IMR-90 (cell line): ENCODE data around the gene VBP1. TPM values are rescaled to one million over a fixed set of nuclear protein-coding genes. Genes with fewer than 3 reads are reported as not detected.

Source experiments
- ATAC-seq: fragments of 200-7000 bp; cut with Tn5 transposase; 2 replicates; pipeline ENCODE4 v1.9.1; 2020; ENCODE audit warnings: low read depth, mild to moderate bottlenecking, moderate library complexity
- BruUV-seq: library from RNA; stranded (reverse); fragments of 400-500 nt; replicated peaks from 2 replicates; lab custom pipeline; 2021; lab: Mats Ljungman, UMichigan
- CTCF ChIA-PET: fragments of 300-600 bp; formaldehyde crosslinking; extraction: SDS; loops from one replicate; lab custom pipeline; 2021; ENCODE audit warnings: antibody characterized with exemption; lab: Yijun Ruan, JAX
- POLR2A ChIA-PET: fragments of 300-600 bp; sonication (Branson Sonifier 250); formaldehyde crosslinking; loops from one replicate; lab custom pipeline; 2022; ENCODE audit warnings: antibody characterized with exemption; ENCODE audit not compliant: unreplicated experiment; lab: Charles Lee
- DNase-seq: peaks from one replicate; pipeline ENCODE4 v3.0.0; 2013
- H2AFZ ChIP-seq: replicated peaks from 2 replicates; pipeline ENCODE3; 2013; ENCODE audit warnings: low read length, mild to moderate bottlenecking; ENCODE audit not compliant: poor library complexity
- H2AK5ac ChIP-seq: 2 replicates; pipeline ENCODE4 v1.6.1; 2013; ENCODE audit warnings: low read depth, low read length, inconsistent platforms
- H2AK9ac ChIP-seq: replicated peaks from 2 replicates; pipeline ENCODE3; 2013; ENCODE audit warnings: mild to moderate bottlenecking, low read depth, low read length, moderate library complexity; ENCODE audit not compliant: poor library complexity
- H2BK120ac ChIP-seq: 2 replicates; pipeline ENCODE4 v1.6.1; 2013; ENCODE audit warnings: low read depth, low read length, inconsistent platforms
- H2BK15ac ChIP-seq: 3 replicates; pipeline ENCODE4 v1.6.1; 2013; ENCODE audit warnings: low read depth, low read length, inconsistent platforms
- H2BK20ac ChIP-seq: 2 replicates; pipeline ENCODE4 v1.6.1; 2013; ENCODE audit warnings: low read depth, mild to moderate bottlenecking, inconsistent platforms, low read length, moderate library complexity
- H2BK5ac ChIP-seq: 2 replicates; pipeline ENCODE4 v1.6.1; 2013; ENCODE audit warnings: mild to moderate bottlenecking, low read depth, low read length, inconsistent platforms; ENCODE audit not compliant: poor library complexity, severe bottlenecking
- H3K14ac ChIP-seq: replicated peaks from 2 replicates; pipeline ENCODE4 v1.6.1; 2013; ENCODE audit warnings: low read depth, low read length, inconsistent platforms
- H3K18ac ChIP-seq: 2 replicates; pipeline ENCODE4 v1.6.1; 2013; ENCODE audit warnings: low read depth, low read length, control low read depth
- H3K23ac ChIP-seq: 2 replicates; pipeline ENCODE4 v1.6.1; 2013; ENCODE audit warnings: low read depth, low read length, inconsistent platforms
- H3K27ac ChIP-seq: 2 replicates; pipeline ENCODE4 v1.5.1; 2013; ENCODE audit warnings: mild to moderate bottlenecking, control low read depth, low read length; ENCODE audit not compliant: insufficient read depth
- H3K27me3 ChIP-seq: 2 replicates; pipeline ENCODE4 v1.6.1; 2013; ENCODE audit warnings: low read length; ENCODE audit not compliant: control insufficient read depth, insufficient read depth
- H3K36me3 ChIP-seq: 2 replicates; pipeline ENCODE4 v1.6.1; 2013; ENCODE audit warnings: low read length, mixed read lengths; ENCODE audit not compliant: control insufficient read depth, insufficient read depth
- H3K4ac ChIP-seq: 2 replicates; pipeline ENCODE4 v1.6.1; 2013; ENCODE audit warnings: low read depth, low read length, inconsistent platforms
- H3K4me1 ChIP-seq: 2 replicates; pipeline ENCODE4 v1.6.1; 2013; ENCODE audit warnings: low read length, mixed read lengths; ENCODE audit not compliant: control insufficient read depth, insufficient read depth
- H3K4me2 ChIP-seq: 2 replicates; pipeline ENCODE4 v1.6.1; 2013; ENCODE audit warnings: low read depth, mild to moderate bottlenecking, control low read depth, low read length, moderate library complexity
- H3K4me3 ChIP-seq: 2 replicates; pipeline ENCODE4 v1.5.1; 2013; ENCODE audit warnings: low read depth, mild to moderate bottlenecking, control low read depth, low read length, moderate library complexity; ENCODE audit not compliant: insufficient read depth
- H3K56ac ChIP-seq: 2 replicates; pipeline ENCODE4 v1.6.1; 2013; ENCODE audit warnings: low read length, inconsistent platforms; ENCODE audit not compliant: insufficient read depth; ENCODE audit errors: extremely low read depth
- H3K79me1 ChIP-seq, 2 experiments: 2 replicates each; pipeline ENCODE4 v1.6.1; 2013; ENCODE audit warnings: low read length in 2 of 2, inconsistent platforms in 1 of 2, low read depth in 1 of 2
- H3K9ac ChIP-seq: 2 replicates; pipeline ENCODE4 v1.6.1; 2013; ENCODE audit warnings: low read depth, low read length, control low read depth
- H3K9me1 ChIP-seq: 2 replicates; pipeline ENCODE4 v1.6.1; 2013; ENCODE audit warnings: low read length, inconsistent platforms; ENCODE audit not compliant: insufficient read depth
- H3K9me3 ChIP-seq: 2 replicates; pipeline ENCODE4 v1.6.1; 2013; ENCODE audit warnings: low read length; ENCODE audit not compliant: control insufficient read depth, insufficient read depth
- H4K20me1 ChIP-seq: 2 replicates; pipeline ENCODE4 v1.6.1; 2013; ENCODE audit warnings: low read length, inconsistent platforms; ENCODE audit not compliant: insufficient read depth
- H4K5ac ChIP-seq: 2 replicates; pipeline ENCODE4 v1.6.1; 2013; ENCODE audit warnings: mild to moderate bottlenecking, low read depth, low read length, control low read depth
- H4K8ac ChIP-seq, 2 experiments: 2 replicates each; pipeline ENCODE4 v1.6.1; 2013; ENCODE audit warnings: low read depth in 2 of 2, low read length in 2 of 2, control low read depth in 1 of 2, inconsistent platforms in 1 of 2
- H4K91ac ChIP-seq: 2 replicates; pipeline ENCODE4 v1.6.1; 2013; ENCODE audit warnings: low read depth, low read length, inconsistent platforms; ENCODE audit not compliant: insufficient read depth
- CEBPB ChIP-seq: IDR thresholded peaks from 2 replicates; pipeline ENCODE4 v1.6.1; 2012; ENCODE audit warnings: low read depth, low read length, improper control_type of control experiment
- CHD1 ChIP-seq: IDR thresholded peaks from 2 replicates; pipeline ENCODE4 v1.6.1; 2012; ENCODE audit warnings: low read depth, low read length, improper control_type of control experiment
- FOS ChIP-seq: fragments of 150-350 bp; IDR thresholded peaks from 2 replicates; pipeline ENCODE4 v1.6.1; 2016; ENCODE audit warnings: low read depth, low read length
- MAFK ChIP-seq: IDR thresholded peaks from 2 replicates; pipeline ENCODE4 v1.6.1; 2012; ENCODE audit warnings: low read depth, low read length, improper control_type of control experiment
- MAZ ChIP-seq: IDR thresholded peaks from 2 replicates; pipeline ENCODE4 v1.6.1; 2012; ENCODE audit warnings: low read depth, mild to moderate bottlenecking, low read length, improper control_type of control experiment, moderate library complexity, borderline replicate concordance
- NFE2L2 ChIP-seq: fragments of 150-350 bp; IDR thresholded peaks from 2 replicates; pipeline ENCODE4 v1.6.1; 2016; ENCODE audit warnings: low read depth, mild to moderate bottlenecking, low read length
- RCOR1 ChIP-seq: IDR thresholded peaks from 2 replicates; pipeline ENCODE4 v1.6.1; 2012; ENCODE audit warnings: mild to moderate bottlenecking, low read length, improper control_type of control experiment; ENCODE audit not compliant: insufficient replicate concordance
- RFX5 ChIP-seq: IDR thresholded peaks from 2 replicates; pipeline ENCODE4 v1.8.0; 2012; ENCODE audit warnings: low read depth, mild to moderate bottlenecking, low read length, moderate library complexity
- SMC3 ChIP-seq: fragments of 150-350 bp; IDR thresholded peaks from 2 replicates; pipeline ENCODE4 v1.6.1; 2016; ENCODE audit warnings: low read depth, mild to moderate bottlenecking, antibody characterized with exemption, low read length, moderate library complexity
- WGBS, 2 experiments: methylation state at CpG; one replicate each; pipeline versions ENCODE4 v1.1.5 to v1.1.7; 2013; ENCODE audit warnings: missing lambda C conversion rate in 2 of 2; ENCODE audit not compliant: insufficient read length in 1 of 2; ENCODE audit errors: extremely low coverage in 2 of 2; 5-methylcytosine and 5-hydroxymethylcytosine counted together
- dilution Hi-C: fragments of 300-500 bp; cut with HindIII; formaldehyde crosslinking; loops from one replicate; pipeline ENCODE4 v1.14.3; 2018; ENCODE audit warnings: low sequenced_read_pairs; ENCODE audit not compliant: unreplicated experiment
- in situ Hi-C: fragments of 300-500 bp; cut with MboI; formaldehyde crosslinking; loops from 3 replicates; pipeline ENCODE4 v1.14.3; 2019; ENCODE audit warnings: low sequenced_read_pairs, inconsistent platforms, mixed read lengths
- intact Hi-C: fragments of 100-400 bp; cut with micrococcal nuclease; formaldehyde crosslinking; loops from 2 replicates; pipeline ENCODE4 v1.10.0; 2022
- polyA plus RNA-seq, 3 experiments: library from polyadenylated mRNA; depleted of rRNA; stranded (reverse); fragments of >200 nt; gene quantifications; 2 replicates each; pipeline ENCODE4 v1.2.3, GENCODE V29; 2012; ENCODE audit warnings: low replicate concordance in 1 of 3
- total RNA-seq: library from RNA; depleted of rRNA; stranded (reverse); fragments of >200 nt; gene quantifications from 2 replicates; pipeline ENCODE4 v1.2.3, GENCODE V29; 2012
- TF ChIP-seq, protein P1 (sequence below): fragments of 150-350 bp; IDR thresholded peaks from 2 replicates; pipeline ENCODE4 v1.6.1; 2017; ENCODE audit warnings: mild to moderate bottlenecking, antibody characterized with exemption, low read length, low read depth

The VBP1 gene
- total and polyA plus RNA-seq, 2 of the 4 experiments (the other 2 are of a cell fraction), result 30.8 to 42.3 TPM

DNA sequence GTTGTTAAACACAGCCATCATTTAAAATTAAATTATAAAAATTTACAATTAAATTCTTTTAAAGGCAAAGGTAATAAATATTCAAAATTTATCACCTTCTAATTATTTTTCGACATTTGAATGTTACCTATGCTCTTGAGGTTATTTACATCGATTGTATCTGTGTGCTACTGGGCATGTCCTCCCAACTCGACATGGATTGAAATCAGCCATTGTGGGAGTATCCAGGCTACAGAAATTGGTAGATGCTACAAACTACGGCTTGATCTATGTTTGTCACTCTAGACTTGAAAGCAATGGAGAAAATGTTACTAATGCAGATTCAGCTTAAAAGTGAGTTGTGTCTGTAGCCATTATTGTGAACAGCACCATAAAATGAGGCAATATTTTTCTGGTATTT lies 2.5 kb upstream of the VBP1 start:
- ChIA-PET POLR2A (no interaction called here), CTCF (no interaction called here)
- ATAC-seq (no peak), DNase-seq (no peak)
- H3K4me1 ChIP-seq, result no peaks in the 10 kb centered on the region
- no peak overlapping the region for H3K14ac ChIP-seq
- BruUV-seq, result no TSS peak
- no peak for TF ChIP-seq SMC3
- TF ChIP-seq NFE2L2, result no peak
- no peak for TF ChIP-seq RFX5
- no peak for TF ChIP-seq FOS
- no peak for TF ChIP-seq MAZ
- no peak for TF ChIP-seq CEBPB
- TF ChIP-seq CHD1, result no peak
- TF ChIP-seq MAFK, result no peak
- TF ChIP-seq RCOR1, result no peak
- TF ChIP-seq, protein P1, sequence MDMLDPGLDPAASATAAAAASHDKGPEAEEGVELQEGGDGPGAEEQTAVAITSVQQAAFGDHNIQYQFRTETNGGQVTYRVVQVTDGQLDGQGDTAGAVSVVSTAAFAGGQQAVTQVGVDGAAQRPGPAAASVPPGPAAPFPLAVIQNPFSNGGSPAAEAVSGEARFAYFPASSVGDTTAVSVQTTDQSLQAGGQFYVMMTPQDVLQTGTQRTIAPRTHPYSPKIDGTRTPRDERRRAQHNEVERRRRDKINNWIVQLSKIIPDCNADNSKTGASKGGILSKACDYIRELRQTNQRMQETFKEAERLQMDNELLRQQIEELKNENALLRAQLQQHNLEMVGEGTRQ, result no peak
- intact Hi-C loops, result loop anchor here (10.0 kb wide), 1 partner anchor 119 kb away; no protein-coding TSS in a partner anchor
- H2BK5ac ChIP-seq, result no peak overlapping the region
- no peak overlapping the region for H3K23ac ChIP-seq
- no peak overlapping the region for H2BK20ac ChIP-seq
- dilution Hi-C loops, result no loop called here
- no peaks in the 10 kb centered on the region for H3K9me1 ChIP-seq
- no peaks in the 10 kb centered on the region; a peak in 1 of 4 replicates for H3K79me1 ChIP-seq
- no peak overlapping the region for H3K4me3 ChIP-seq
- H3K27me3 ChIP-seq, result no peaks in the 10 kb centered on the region
- no peak overlapping the region for H2BK15ac ChIP-seq
- H2BK120ac ChIP-seq, result no peak overlapping the region
- H3K18ac ChIP-seq, result no peak overlapping the region
- 65% methylated on average over 2 of the region's 4 CpGs; no CpG with 5 or more reads in 1 of the 2 experiments for WGBS, 2 experiments
- H3K4me2 ChIP-seq, result no peak overlapping the region
- no peak overlapping the region for H3K4ac ChIP-seq
- no peak overlapping the region for H2AK9ac ChIP-seq
- H4K5ac ChIP-seq, result no peak overlapping the region
- no peak overlapping the region for H3K27ac ChIP-seq
- H4K91ac ChIP-seq, result no peak overlapping the region
- no peak overlapping the region for H4K8ac ChIP-seq
- H4K20me1 ChIP-seq, result peaks cover 4% of the 10 kb centered on the region
- in situ Hi-C loops, result no loop called here
- no peaks in the 10 kb centered on the region for H3K9me3 ChIP-seq
- H3K56ac ChIP-seq, result no peak overlapping the region
- no peaks in the 10 kb centered on the region for H3K36me3 ChIP-seq
- no peak overlapping the region for H3K9ac ChIP-seq
- no peak overlapping the region for H2AK5ac ChIP-seq
- no peak overlapping the region for H2AFZ ChIP-seq
